ENCODE measurements around the gene KCND2.

The KCND2 gene

GRCh38 chr7:120729245-120729644 lies 456.3 kb downstream of the KCND2 start:
- peaks cover 13% of the 10 kb centered on the region for H3K4me1 ChIP-seq
- no peaks in the 10 kb centered on the region for H3K9me3 ChIP-seq
- H3K4me3 ChIP-seq: no peak overlapping the region
- in situ Hi-C loops (cut with MboI; ENCODE audit: low sequenced_read_pairs): no loop called here
- H3K27me3 ChIP-seq (ENCODE audit: low read depth): no peaks in the 10 kb centered on the region
- no peaks in the 10 kb centered on the region for H3K36me3 ChIP-seq (replicated peaks)
- DNase-seq (ENCODE audit: low spot score in 2 of 2): no peak

GRCh38 chr7:120731271-120731670 lies 458.3 kb downstream of the KCND2 start:
- Histone ChIP-seq H3K27me3 (ENCODE audit: low read depth) (no peaks in the 10 kb centered on the region), H3K36me3 (replicated peaks) (no peaks in the 10 kb centered on the region)
- in situ Hi-C loops (cut with MboI; ENCODE audit: low sequenced_read_pairs): no loop called here

GRCh38 chr7:120732256-120732655 lies 459.3 kb downstream of the KCND2 start:
- in situ Hi-C loops (cut with MboI; ENCODE audit: low sequenced_read_pairs): no loop called here

More at GRCh38 chr7:120731271-120731670, 458.3 kb downstream of the KCND2 start:
- Histone ChIP-seq H3K4me1 (no peaks in the 10 kb centered on the region), H3K9me3 (no peaks in the 10 kb centered on the region), H3K4me3 (no peak overlapping the region)
- DNase-seq (ENCODE audit: low spot score in 2 of 2): no peak

DNA sequence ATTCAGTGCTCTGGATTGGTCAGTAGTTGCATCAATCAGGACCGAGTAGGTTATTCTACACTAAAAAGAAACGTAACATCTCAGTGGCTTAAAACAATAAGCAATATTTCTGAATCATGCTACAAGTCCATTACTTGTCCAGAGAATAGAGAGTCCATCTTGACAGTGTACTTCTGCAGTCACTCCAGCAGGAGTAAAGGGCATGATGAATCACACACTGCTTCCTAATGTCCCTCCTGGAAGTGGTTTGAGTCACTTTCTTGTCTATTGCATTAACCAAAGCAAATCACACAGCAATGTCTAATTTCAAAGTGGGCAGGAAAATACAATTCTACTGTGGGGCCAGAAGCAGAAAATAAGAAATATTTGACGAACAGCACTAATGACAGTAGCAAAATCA lies 460.2 kb downstream of the KCND2 start:
- no peaks in the 10 kb centered on the region for H3K27me3 ChIP-seq (ENCODE audit: low read depth)
- H3K4me1 ChIP-seq: peaks cover under 1% of the 10 kb centered on the region; the same call in 1 of the 2 replicates
- in situ Hi-C loops (cut with MboI; ENCODE audit: low sequenced_read_pairs): no loop called here
- no peak overlapping the region for H3K4me3 ChIP-seq
- no peak for DNase-seq (ENCODE audit: low spot score in 2 of 2)
- no peaks in the 10 kb centered on the region for H3K36me3 ChIP-seq (replicated peaks)
- no peaks in the 10 kb centered on the region for H3K9me3 ChIP-seq

More at GRCh38 chr7:120732256-120732655, 459.3 kb downstream of the KCND2 start:
- no peaks in the 10 kb centered on the region for H3K27me3 ChIP-seq (ENCODE audit: low read depth)
- no peak for DNase-seq (ENCODE audit: low spot score in 2 of 2)
- H3K4me3 ChIP-seq: no peak overlapping the region
- no peaks in the 10 kb centered on the region for H3K36me3 ChIP-seq (replicated peaks)
- H3K4me1 ChIP-seq: no peaks in the 10 kb centered on the region
- H3K9me3 ChIP-seq: no peaks in the 10 kb centered on the region

DNA sequence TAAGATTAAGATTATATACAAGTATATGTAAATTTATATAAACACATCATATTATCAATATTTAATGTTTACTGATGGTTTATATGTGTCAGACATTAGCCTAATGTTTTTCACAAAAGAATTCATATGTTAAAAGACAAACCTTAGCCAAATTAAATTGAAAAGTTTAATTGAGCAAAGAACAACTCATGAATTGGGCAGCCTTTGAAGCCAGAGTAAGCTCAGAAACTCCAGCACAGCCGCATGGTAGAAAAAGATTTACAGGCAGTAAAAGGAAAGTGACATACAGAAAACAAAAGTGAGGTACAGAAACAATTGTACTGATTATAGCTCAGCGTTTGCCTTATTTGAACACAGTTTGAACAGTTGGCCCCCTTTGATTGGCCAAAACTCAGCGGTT lies 460.9 kb downstream of the KCND2 start:
- Histone ChIP-seq H3K4me3 (no peak overlapping the region), H3K9me3 (no peaks in the 10 kb centered on the region), H3K36me3 (replicated peaks) (no peaks in the 10 kb centered on the region), H3K27me3 (ENCODE audit: low read depth) (no peaks in the 10 kb centered on the region), H3K4me1 (peaks cover 6% of the 10 kb centered on the region)
- in situ Hi-C loops (cut with MboI; ENCODE audit: low sequenced_read_pairs): no loop called here
- DNase-seq (ENCODE audit: low spot score in 2 of 2): no peak

DNA sequence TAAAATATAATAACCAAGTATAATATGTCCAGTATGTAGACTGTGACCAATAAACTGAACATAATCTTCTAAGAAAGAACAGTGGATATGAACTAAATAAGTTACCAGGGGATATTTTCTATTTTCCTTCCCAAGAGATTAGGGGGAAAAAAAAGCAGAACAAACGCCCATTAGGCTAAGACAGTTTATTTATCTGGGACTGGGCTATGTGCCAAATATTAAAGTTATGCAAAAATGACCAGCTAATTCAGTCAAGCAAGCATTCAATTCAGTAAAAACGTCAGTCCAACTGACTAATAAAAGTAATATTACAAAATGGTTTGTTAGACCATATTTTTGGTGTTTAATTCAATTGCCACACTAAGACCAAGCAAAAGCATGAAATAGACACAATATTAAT lies 462.8 kb downstream of the KCND2 start:
- Histone ChIP-seq H3K4me3 (no peak overlapping the region), H3K4me1 (peaks cover 20% of the 10 kb centered on the region), H3K36me3 (replicated peaks) (no peaks in the 10 kb centered on the region), H3K9me3 (no peaks in the 10 kb centered on the region), H3K27me3 (ENCODE audit: low read depth) (no peaks in the 10 kb centered on the region)
- in situ Hi-C loops (cut with MboI; ENCODE audit: low sequenced_read_pairs): no loop called here
- no peak for DNase-seq (ENCODE audit: low spot score in 2 of 2)

- in situ Hi-C loops (cut with MboI; ENCODE audit: low sequenced_read_pairs): no loop called here
- no peaks in the 10 kb centered on the region for H3K27me3 ChIP-seq (ENCODE audit: low read depth)
- H3K4me1 ChIP-seq: peaks cover 46% of the 10 kb centered on the region
- H3K4me3 ChIP-seq: no peak overlapping the region
- DNase-seq (ENCODE audit: low spot score in 2 of 2): peak in 1 of 2 experiments; percentile 6
- no peaks in the 10 kb centered on the region for H3K9me3 ChIP-seq
- H3K36me3 ChIP-seq (replicated peaks): no peaks in the 10 kb centered on the region
These were observed 465.8 kb downstream of the KCND2 start for GRCh38 chr7:120738816-120739215.

GRCh38 chr7:120740348-120740747 lies 467.4 kb downstream of the KCND2 start:
- H3K27me3 ChIP-seq (ENCODE audit: low read depth): no peaks in the 10 kb centered on the region
- H3K4me3 ChIP-seq: no peak overlapping the region
- in situ Hi-C loops (cut with MboI; ENCODE audit: low sequenced_read_pairs): no loop called here
- H3K4me1 ChIP-seq: peaks cover 46% of the 10 kb centered on the region
- no peaks in the 10 kb centered on the region for H3K36me3 ChIP-seq (replicated peaks)
- peak in 1 of 2 experiments; percentile 15 for DNase-seq (ENCODE audit: low spot score in 2 of 2)
- H3K9me3 ChIP-seq: no peaks in the 10 kb centered on the region

DNA sequence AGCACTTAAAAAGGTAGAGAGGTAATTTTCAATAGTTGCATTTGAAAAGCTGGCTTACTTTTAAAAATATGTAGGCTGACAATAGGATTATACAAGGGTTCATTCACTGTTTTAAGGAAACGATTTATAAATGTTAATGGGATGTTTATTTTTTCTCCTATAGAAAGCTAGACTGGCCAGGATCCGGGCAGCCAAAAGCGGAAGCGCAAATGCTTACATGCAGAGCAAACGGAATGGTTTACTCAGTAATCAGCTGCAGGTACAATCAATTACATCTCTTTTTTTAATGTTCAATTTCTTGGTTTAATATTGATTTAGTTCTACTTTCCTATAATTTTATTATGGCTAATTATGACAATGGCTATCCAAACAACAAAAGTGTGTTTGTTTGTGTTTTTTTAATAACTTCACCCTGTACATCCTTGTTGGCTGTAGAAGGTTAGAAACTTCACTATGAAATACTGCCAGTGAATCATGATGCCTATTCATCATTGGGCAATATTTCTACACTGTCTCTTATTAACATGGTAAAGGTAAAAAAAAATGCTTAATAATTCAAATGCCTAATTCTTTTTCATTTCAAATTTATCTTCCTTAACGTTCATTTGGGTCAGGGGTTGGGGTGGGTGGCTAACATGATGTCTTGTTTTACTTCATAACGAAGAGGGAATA lies 468.5 kb downstream of the KCND2 start:
- in situ Hi-C loops (cut with MboI; ENCODE audit: low sequenced_read_pairs): no loop called here
- DNase-seq (ENCODE audit: low spot score in 2 of 2): peak; percentile 47 to 49

DNA sequence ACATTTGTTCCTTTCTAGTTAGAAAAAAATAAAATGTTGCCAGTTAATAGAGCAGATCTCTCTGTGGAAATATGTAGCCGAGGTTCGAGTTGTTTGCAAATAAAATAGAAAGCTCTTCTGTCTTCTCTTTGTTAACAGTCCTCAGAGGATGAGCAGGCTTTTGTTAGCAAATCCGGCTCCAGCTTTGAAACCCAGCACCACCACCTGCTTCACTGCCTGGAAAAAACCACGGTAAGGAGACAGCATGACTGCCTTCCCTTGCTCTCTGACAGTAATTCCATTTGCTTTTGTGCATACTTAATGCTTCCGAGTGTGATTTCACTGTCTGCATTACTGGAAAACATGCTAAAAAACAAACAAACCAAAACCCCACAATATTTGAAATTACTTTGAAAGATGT lies 469.4 kb downstream of the KCND2 start:
- Histone ChIP-seq H3K4me3 (no peak overlapping the region), H3K9me3 (no peaks in the 10 kb centered on the region), H3K27me3 (ENCODE audit: low read depth) (no peaks in the 10 kb centered on the region), H3K36me3 (replicated peaks) (no peaks in the 10 kb centered on the region), H3K4me1 (peaks cover 46% of the 10 kb centered on the region)
- peak; percentile 53 to 58 for DNase-seq (ENCODE audit: low spot score in 2 of 2)
- in situ Hi-C loops (cut with MboI; ENCODE audit: low sequenced_read_pairs): no loop called here

More for the DNA sequence above, 468.5 kb downstream of the KCND2 start:
- Histone ChIP-seq H3K27me3 (ENCODE audit: low read depth) (no peaks in the 10 kb centered on the region), H3K4me3 (no peak overlapping the region), H3K36me3 (replicated peaks) (no peaks in the 10 kb centered on the region), H3K4me1 (peaks cover 46% of the 10 kb centered on the region), H3K9me3 (no peaks in the 10 kb centered on the region)

DNA sequence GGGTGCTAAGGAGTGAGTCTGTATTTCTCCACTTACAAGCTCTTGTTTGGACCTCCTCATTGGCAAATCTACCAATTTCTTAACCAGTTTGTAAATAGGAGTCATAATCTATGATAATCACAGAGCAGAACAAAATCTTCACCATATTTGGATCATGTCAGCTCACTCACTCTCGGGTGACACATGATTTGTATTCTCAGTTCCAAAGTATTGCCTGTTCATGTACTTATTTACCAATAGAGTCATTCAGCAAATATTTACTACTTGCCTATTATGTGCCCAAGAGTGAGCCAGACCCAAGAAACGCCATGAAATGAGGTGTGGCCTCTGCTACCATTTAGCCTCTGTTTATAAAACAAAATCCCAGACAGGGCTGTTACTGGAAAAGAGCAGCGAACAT lies 470.2 kb downstream of the KCND2 start:
- Histone ChIP-seq H3K4me1 (peaks cover 46% of the 10 kb centered on the region), H3K27me3 (ENCODE audit: low read depth) (no peaks in the 10 kb centered on the region), H3K36me3 (replicated peaks) (no peaks in the 10 kb centered on the region), H3K9me3 (no peaks in the 10 kb centered on the region), H3K4me3 (no peak overlapping the region)
- DNase-seq (ENCODE audit: low spot score in 2 of 2): no peak
- in situ Hi-C loops (cut with MboI; ENCODE audit: low sequenced_read_pairs): no loop called here

- Histone ChIP-seq H3K27me3 (ENCODE audit: low read depth) (no peaks in the 10 kb centered on the region), H3K4me3 (no peak overlapping the region), H3K4me1 (no peaks in the 10 kb centered on the region), H3K36me3 (replicated peaks) (no peaks in the 10 kb centered on the region), H3K9me3 (no peaks in the 10 kb centered on the region)
- no peak for DNase-seq (ENCODE audit: low spot score in 2 of 2)
- in situ Hi-C loops (cut with MboI; ENCODE audit: low sequenced_read_pairs): no loop called here
These were observed 487.1 kb downstream of the KCND2 start for GRCh38 chr7:120760050-120760449.

GRCh38 chr7:120760851-120761250 lies 487.9 kb downstream of the KCND2 start:
- Histone ChIP-seq H3K4me3 (no peak overlapping the region), H3K9me3 (no peaks in the 10 kb centered on the region), H3K36me3 (replicated peaks) (no peaks in the 10 kb centered on the region), H3K27me3 (ENCODE audit: low read depth) (no peaks in the 10 kb centered on the region), H3K4me1 (no peaks in the 10 kb centered on the region)
- no peak for DNase-seq (ENCODE audit: low spot score in 2 of 2)
- in situ Hi-C loops (cut with MboI; ENCODE audit: low sequenced_read_pairs): no loop called here

DNA sequence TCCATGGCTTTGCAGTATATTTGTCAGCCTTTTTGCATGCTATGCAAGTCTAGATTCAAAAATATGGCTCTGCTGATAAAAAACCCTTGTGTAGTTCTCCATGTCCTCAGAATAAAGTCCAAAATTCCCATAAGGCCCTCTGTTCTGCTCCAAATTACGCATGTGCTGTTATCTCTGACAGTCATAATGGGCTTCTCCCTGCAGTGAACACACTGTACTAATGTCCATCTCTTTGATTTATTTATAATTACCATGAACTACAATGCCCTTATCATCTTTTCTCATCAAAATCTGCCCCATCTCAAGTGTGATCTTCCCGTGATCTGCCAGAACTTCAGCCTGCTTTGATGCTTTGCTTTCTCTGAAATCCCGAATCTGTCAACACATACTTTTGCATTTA lies 497.2 kb downstream of the KCND2 start:
- in situ Hi-C loops (cut with MboI; ENCODE audit: low sequenced_read_pairs): no loop called here
- no peaks in the 10 kb centered on the region for H3K9me3 ChIP-seq
- peaks cover 3% of the 10 kb centered on the region; the same call in 1 of the 2 replicates for H3K27me3 ChIP-seq (ENCODE audit: low read depth)
- no peaks in the 10 kb centered on the region for H3K36me3 ChIP-seq (replicated peaks)
- H3K4me1 ChIP-seq: no peaks in the 10 kb centered on the region
- no peak for DNase-seq (ENCODE audit: low spot score in 2 of 2)
- H3K4me3 ChIP-seq: no peak overlapping the region

DNA sequence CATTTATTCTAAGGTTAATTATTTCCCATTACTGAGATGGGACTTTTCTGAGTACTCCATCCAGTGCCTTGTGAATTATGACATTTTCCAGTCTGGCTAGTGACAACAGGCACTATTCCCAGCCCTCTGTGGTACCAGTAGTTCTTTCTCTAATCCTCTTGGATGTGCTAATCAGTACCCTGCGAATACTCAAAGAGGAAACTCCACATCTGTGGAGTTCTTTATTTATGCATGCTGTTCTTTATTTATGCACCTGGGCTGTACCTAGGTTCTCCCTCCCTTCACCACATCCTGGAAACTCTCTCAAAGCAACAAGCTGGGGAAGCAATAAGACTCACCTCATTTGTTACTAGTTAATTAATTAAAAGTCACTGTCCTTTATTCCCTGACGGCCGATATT lies 501.5 kb downstream of the KCND2 start:
- H3K4me1 ChIP-seq: no peaks in the 10 kb centered on the region
- H3K36me3 ChIP-seq (replicated peaks): no peaks in the 10 kb centered on the region
- no peak overlapping the region for H3K4me3 ChIP-seq
- DNase-seq (ENCODE audit: low spot score in 2 of 2): no peak
- peaks cover 3% of the 10 kb centered on the region; the same call in 1 of the 2 replicates for H3K27me3 ChIP-seq (ENCODE audit: low read depth)
- in situ Hi-C loops (cut with MboI; ENCODE audit: low sequenced_read_pairs): no loop called here
- no peaks in the 10 kb centered on the region for H3K9me3 ChIP-seq
